ENCODE results near the gene ZSCAN29.

DNA sequence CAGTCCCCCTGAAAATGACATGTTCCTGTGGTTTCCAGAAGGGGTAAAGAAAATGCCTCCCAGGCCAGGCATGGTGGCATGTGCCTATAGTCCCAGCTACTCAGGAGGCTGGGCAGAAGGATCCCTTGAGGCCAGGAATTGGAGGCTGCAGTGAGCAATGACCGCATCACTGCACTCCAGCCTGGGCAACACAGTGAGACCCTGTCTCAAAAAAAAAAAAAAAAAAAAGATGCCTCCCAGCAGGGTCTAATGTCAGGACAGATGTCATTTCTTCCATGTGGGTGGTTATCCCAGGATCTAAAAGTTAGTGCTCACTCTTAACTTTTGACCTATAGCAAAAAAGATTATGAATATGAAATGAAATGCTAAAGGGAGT is 53.9 kb downstream of the ZSCAN29 start:
- no peak for TF ChIP-seq EZH2 (IDR thresholded peaks at IDR 0.05; ENCODE audit: borderline replicate concordance, low read length)
- TF ChIP-seq, protein P1, sequence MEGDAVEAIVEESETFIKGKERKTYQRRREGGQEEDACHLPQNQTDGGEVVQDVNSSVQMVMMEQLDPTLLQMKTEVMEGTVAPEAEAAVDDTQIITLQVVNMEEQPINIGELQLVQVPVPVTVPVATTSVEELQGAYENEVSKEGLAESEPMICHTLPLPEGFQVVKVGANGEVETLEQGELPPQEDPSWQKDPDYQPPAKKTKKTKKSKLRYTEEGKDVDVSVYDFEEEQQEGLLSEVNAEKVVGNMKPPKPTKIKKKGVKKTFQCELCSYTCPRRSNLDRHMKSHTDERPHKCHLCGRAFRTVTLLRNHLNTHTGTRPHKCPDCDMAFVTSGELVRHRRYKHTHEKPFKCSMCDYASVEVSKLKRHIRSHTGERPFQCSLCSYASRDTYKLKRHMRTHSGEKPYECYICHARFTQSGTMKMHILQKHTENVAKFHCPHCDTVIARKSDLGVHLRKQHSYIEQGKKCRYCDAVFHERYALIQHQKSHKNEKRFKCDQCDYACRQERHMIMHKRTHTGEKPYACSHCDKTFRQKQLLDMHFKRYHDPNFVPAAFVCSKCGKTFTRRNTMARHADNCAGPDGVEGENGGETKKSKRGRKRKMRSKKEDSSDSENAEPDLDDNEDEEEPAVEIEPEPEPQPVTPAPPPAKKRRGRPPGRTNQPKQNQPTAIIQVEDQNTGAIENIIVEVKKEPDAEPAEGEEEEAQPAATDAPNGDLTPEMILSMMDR (IDR thresholded peaks at IDR 0.05; ENCODE audit: low read length), result no peak
